ENCODE data around the gene ALKAL2. TPM values are rescaled to one million over a fixed set of nuclear protein-coding genes. Genes with fewer than 3 reads are reported as not detected.

Gene ALKAL2
- total and polyA plus RNA-seq, 2 donors (not counting 1 experiment from before 2014, with no cell fraction given) = 0.17 to 0.58 TPM

DNA sequence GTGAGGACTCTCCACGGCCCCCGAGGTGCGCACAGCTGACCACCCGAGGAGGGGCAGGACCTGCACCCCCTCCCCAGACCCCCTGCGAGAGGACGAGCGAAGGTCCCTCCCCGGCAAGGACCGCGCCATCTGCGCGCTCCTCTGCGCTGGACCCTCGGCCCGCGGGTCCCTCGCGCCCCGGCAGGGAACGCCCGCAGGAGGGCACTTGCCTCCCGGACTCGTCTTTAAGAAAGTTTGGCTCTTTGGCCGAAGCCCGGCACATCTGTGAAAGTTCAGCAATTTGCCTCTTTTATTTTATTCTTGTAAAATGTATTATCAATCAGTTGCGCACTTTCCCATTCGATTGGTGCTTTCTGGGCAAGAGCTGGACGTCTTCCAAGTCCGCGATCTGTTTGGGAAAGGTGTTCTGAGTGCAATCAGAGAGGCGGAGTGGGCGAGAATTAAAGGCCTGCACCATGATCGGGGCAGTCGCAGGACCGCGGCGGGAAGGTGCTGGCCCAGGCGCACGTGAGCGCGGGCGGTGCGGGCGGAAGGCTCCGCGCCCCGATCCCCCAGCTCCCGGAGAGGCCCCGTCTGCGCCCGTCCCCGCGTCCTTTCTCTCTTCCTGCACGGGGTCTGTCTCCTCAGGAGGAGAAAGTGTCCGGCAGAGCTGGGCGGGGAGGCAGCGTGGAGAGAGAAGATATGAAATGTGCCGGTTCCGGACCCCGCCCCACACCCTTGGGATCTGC, 1.6 kb upstream of the ALKAL2 start:
- Histone ChIP-seq H3K27me3 (ENCODE audit: control insufficient read depth, insufficient read depth, low read length) (peaks cover 6% of the 10 kb centered on the region), H3K4me3 (replicated peaks in 1 of 4; ENCODE audit: control extremely low read depth in 1 of 4, insufficient read depth in 1 of 4, low read depth in 3 of 4, low read length in 4 of 4) (peak overlapping the region; percentile 43 to 62 (median 56)), H3K9ac (ENCODE audit: insufficient read depth, low read length) (no peak overlapping the region), H3K4me2 (ENCODE audit: extremely low read depth, insufficient read depth, low read length) (peak overlapping the region; percentile 76), H3K27ac (ENCODE audit: insufficient read depth, low read length) (no peak overlapping the region), H3K9me3 (ENCODE audit: control insufficient read depth, insufficient read depth, low read depth, low read length) (no peaks in the 10 kb centered on the region), H3K4me1 (ENCODE audit: control insufficient read depth, extremely low read depth, insufficient read depth, low read length) (peaks cover 3% of the 10 kb centered on the region), H4K20me1 (ENCODE audit: control insufficient read depth, extremely low read depth, insufficient read depth, low read length) (no peaks in the 10 kb centered on the region), H2AFZ (ENCODE audit: low read length) (peak overlapping the region; percentile 1), H3K36me3 (ENCODE audit: control insufficient read depth, insufficient read depth, low read length) (no peaks in the 10 kb centered on the region), H3K79me2 (ENCODE audit: control insufficient read depth, insufficient read depth, low read length) (no peaks in the 10 kb centered on the region)
- peak; percentile 9 to 26 for DNase-seq (ENCODE audit: low read depth in 2 of 2)
- TF ChIP-seq CTCF (conservative IDR thresholded peaks at IDR 0.05 in 1 of 2, IDR thresholded peaks at IDR 0.05 in 1 of 2; ENCODE audit: low read depth in 1 of 2, low read length in 2 of 2) (no peak), EZH2 (IDR thresholded peaks at IDR 0.05; ENCODE audit: low read length, missing control alignments) (peak; percentile 90)

GRCh38 chr2:288758-289361, 969 bp upstream of the ALKAL2 start:
- Histone ChIP-seq H3K27me3 (ENCODE audit: control insufficient read depth, insufficient read depth, low read length) (peaks cover 6% of the 10 kb centered on the region), H3K4me2 (ENCODE audit: extremely low read depth, insufficient read depth, low read length) (peak overlapping the region; percentile 76), H3K36me3 (ENCODE audit: control insufficient read depth, insufficient read depth, low read length) (no peaks in the 10 kb centered on the region), H3K9me3 (ENCODE audit: control insufficient read depth, insufficient read depth, low read depth, low read length) (no peaks in the 10 kb centered on the region), H3K4me1 (ENCODE audit: control insufficient read depth, extremely low read depth, insufficient read depth, low read length) (peaks cover 3% of the 10 kb centered on the region), H3K27ac (ENCODE audit: insufficient read depth, low read length) (no peak overlapping the region), H3K79me2 (ENCODE audit: control insufficient read depth, insufficient read depth, low read length) (no peaks in the 10 kb centered on the region), H3K4me3 (replicated peaks in 1 of 4; ENCODE audit: control extremely low read depth in 1 of 4, insufficient read depth in 1 of 4, low read depth in 3 of 4, low read length in 4 of 4) (peak overlapping the region in 1 of 4 experiments; percentile 61), H3K9ac (ENCODE audit: insufficient read depth, low read length) (no peak overlapping the region), H2AFZ (ENCODE audit: low read length) (no peak overlapping the region), H4K20me1 (ENCODE audit: control insufficient read depth, extremely low read depth, insufficient read depth, low read length) (no peaks in the 10 kb centered on the region)
- no peak for TF ChIP-seq EZH2 (IDR thresholded peaks at IDR 0.05; ENCODE audit: low read length, missing control alignments)
- no peak for TF ChIP-seq CTCF (conservative IDR thresholded peaks at IDR 0.05 in 1 of 2, IDR thresholded peaks at IDR 0.05 in 1 of 2; ENCODE audit: low read depth in 1 of 2, low read length in 2 of 2)
- DNase-seq (ENCODE audit: low read depth in 2 of 2) = no peak

DNA sequence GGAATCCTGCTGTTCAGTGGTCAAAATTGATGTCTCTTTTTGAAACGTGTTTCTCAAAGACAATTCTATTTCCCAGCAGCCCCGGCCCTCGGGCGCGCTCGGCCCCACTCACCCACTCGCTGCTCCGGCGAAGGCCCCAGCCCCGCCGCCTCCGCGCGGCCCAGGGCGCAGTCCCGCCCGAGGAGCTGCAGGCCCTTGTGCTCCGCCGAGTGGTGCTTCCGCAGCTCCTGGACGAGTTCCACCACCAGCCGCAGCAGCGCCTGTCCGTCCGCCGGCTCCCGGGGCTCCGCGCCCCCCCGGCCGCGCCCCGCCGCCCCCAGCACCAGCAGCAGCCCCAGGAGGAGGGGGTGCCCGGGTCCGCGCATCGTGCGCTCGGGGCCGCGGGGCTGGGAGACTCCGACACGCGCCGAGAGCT, 413 bp downstream of the ALKAL2 start:
- no peak overlapping the region for H2AFZ ChIP-seq (ENCODE audit: low read length)
- no peaks in the 10 kb centered on the region for H3K9me3 ChIP-seq (ENCODE audit: control insufficient read depth, insufficient read depth, low read depth, low read length)
- peaks cover 6% of the 10 kb centered on the region for H3K27me3 ChIP-seq (ENCODE audit: control insufficient read depth, insufficient read depth, low read length)
- peak overlapping the region; percentile 32 for H3K4me2 ChIP-seq (ENCODE audit: extremely low read depth, insufficient read depth, low read length)
- no peak for TF ChIP-seq CTCF (conservative IDR thresholded peaks at IDR 0.05 in 1 of 2, IDR thresholded peaks at IDR 0.05 in 1 of 2; ENCODE audit: low read depth in 1 of 2, low read length in 2 of 2)
- TF ChIP-seq EZH2 (IDR thresholded peaks at IDR 0.05; ENCODE audit: low read length, missing control alignments) = no peak
- no peaks in the 10 kb centered on the region for H3K79me2 ChIP-seq (ENCODE audit: control insufficient read depth, insufficient read depth, low read length)
- H3K36me3 ChIP-seq (ENCODE audit: control insufficient read depth, insufficient read depth, low read length) = peaks cover 1% of the 10 kb centered on the region
- DNase-seq (ENCODE audit: low read depth in 2 of 2) = peak; percentile 48 to 62
- H3K4me1 ChIP-seq (ENCODE audit: control insufficient read depth, extremely low read depth, insufficient read depth, low read length) = peaks cover 3% of the 10 kb centered on the region
- no peak overlapping the region for H3K27ac ChIP-seq (ENCODE audit: insufficient read depth, low read length)
- H3K4me3 ChIP-seq (replicated peaks in 1 of 4; ENCODE audit: control extremely low read depth in 1 of 4, insufficient read depth in 1 of 4, low read depth in 3 of 4, low read length in 4 of 4) = peak overlapping the region in 2 of 4 experiments; percentile 5 to 38
- no peaks in the 10 kb centered on the region for H4K20me1 ChIP-seq (ENCODE audit: control insufficient read depth, extremely low read depth, insufficient read depth, low read length)
- no peak overlapping the region for H3K9ac ChIP-seq (ENCODE audit: insufficient read depth, low read length)
